ENCODE data around the gene LAMB2. TPM values are rescaled to one million over a fixed set of nuclear protein-coding genes. Genes with fewer than 3 reads are reported as not detected.

LAMB2 gene
- total RNA-seq, 2 donors from 2014 or later = 83.6 to 97.8 TPM

GRCh38 chr3:49124203-49124602 lies 8.6 kb downstream of the LAMB2 start:
- H3K36me3 ChIP-seq (ENCODE audit: control insufficient read depth, insufficient read depth, low read length) = peaks cover 35% of the 10 kb centered on the region
- peaks cover 4% of the 10 kb centered on the region for H3K4me1 Mint-ChIP-seq
- no peak for TF ChIP-seq CTCF (conservative IDR thresholded peaks at IDR 0.05)
- peaks cover 4% of the 10 kb centered on the region for H3K4me1 ChIP-seq (ENCODE audit: control insufficient read depth, insufficient read depth, low read length)
- WGBS, 2 experiments (ENCODE audit: insufficient coverage in 1 of 2, insufficient read length in 1 of 2) = 90 to 100% methylated on average over 7 of the region's 7 CpGs
- H3K27ac ChIP-seq (ENCODE audit: low read depth, low read length) = no peak overlapping the region
- no peak overlapping the region for H3K9ac ChIP-seq (ENCODE audit: extremely low read depth, low read length, poor library complexity, severe bottlenecking)
- H3K4me3 ChIP-seq (ENCODE audit: low read length) = no peak overlapping the region
- no peaks in the 10 kb centered on the region for H3K9me3 Mint-ChIP-seq
- H3K27me3 Mint-ChIP-seq (ENCODE audit: insufficient read depth) = no peaks in the 10 kb centered on the region
- no peak for DNase-seq
- H3K27ac Mint-ChIP-seq = no peak overlapping the region
- H3K4me3 Mint-ChIP-seq = no peak overlapping the region
- H3K27me3 ChIP-seq (ENCODE audit: control insufficient read depth, insufficient read depth, low read length, poor library complexity, severe bottlenecking) = no peaks in the 10 kb centered on the region
- H3K9me3 ChIP-seq (ENCODE audit: control insufficient read depth, low read length) = no peaks in the 10 kb centered on the region
- peaks cover 17% of the 10 kb centered on the region for H3K36me3 Mint-ChIP-seq (ENCODE audit: low read depth)

- WGBS, 2 experiments (ENCODE audit: insufficient coverage in 1 of 2, insufficient read length in 1 of 2) = 94 to 97% methylated on average over 14 to 17 of the region's 17 CpGs
Observed at GRCh38 chr3:49123687-49124086, 9.2 kb downstream of the LAMB2 start.

GRCh38 chr3:49122886-49123545 lies 9.8 kb downstream of the LAMB2 start:
- Histone ChIP-seq H3K27ac (ENCODE audit: low read depth, low read length) (no peak overlapping the region), H3K4me1 (ENCODE audit: control insufficient read depth, insufficient read depth, low read length) (peaks cover 4% of the 10 kb centered on the region), H3K36me3 (ENCODE audit: control insufficient read depth, insufficient read depth, low read length) (peaks cover 41% of the 10 kb centered on the region), H3K27me3 (ENCODE audit: control insufficient read depth, insufficient read depth, low read length, poor library complexity, severe bottlenecking) (no peaks in the 10 kb centered on the region), H3K9ac (ENCODE audit: extremely low read depth, low read length, poor library complexity, severe bottlenecking) (no peak overlapping the region), H3K4me3 (ENCODE audit: low read length) (no peak overlapping the region), H3K9me3 (ENCODE audit: control insufficient read depth, low read length) (no peaks in the 10 kb centered on the region)
- Mint-ChIP-seq H3K4me3 (no peak overlapping the region), H3K4me1 (peaks cover 4% of the 10 kb centered on the region), H3K27me3 (ENCODE audit: insufficient read depth) (no peaks in the 10 kb centered on the region), H3K9me3 (no peaks in the 10 kb centered on the region), H3K27ac (no peak overlapping the region), H3K36me3 (ENCODE audit: low read depth) (peaks cover 23% of the 10 kb centered on the region)
- no peak for DNase-seq
- no peak for TF ChIP-seq CTCF (conservative IDR thresholded peaks at IDR 0.05)
- WGBS, 2 experiments (ENCODE audit: insufficient coverage in 1 of 2, insufficient read length in 1 of 2) = 91 to 93% methylated on average over 12 to 17 of the region's 17 CpGs

More at GRCh38 chr3:49123687-49124086, 9.2 kb downstream of the LAMB2 start:
- no peaks in the 10 kb centered on the region for H3K9me3 ChIP-seq (ENCODE audit: control insufficient read depth, low read length)
- H3K27ac Mint-ChIP-seq = no peak overlapping the region
- no peaks in the 10 kb centered on the region for H3K9me3 Mint-ChIP-seq
- H3K4me3 Mint-ChIP-seq = no peak overlapping the region
- DNase-seq = no peak
- H3K4me3 ChIP-seq (ENCODE audit: low read length) = no peak overlapping the region
- peaks cover 40% of the 10 kb centered on the region for H3K36me3 ChIP-seq (ENCODE audit: control insufficient read depth, insufficient read depth, low read length)
- peaks cover 4% of the 10 kb centered on the region for H3K4me1 ChIP-seq (ENCODE audit: control insufficient read depth, insufficient read depth, low read length)
- no peak for TF ChIP-seq CTCF (conservative IDR thresholded peaks at IDR 0.05)
- no peaks in the 10 kb centered on the region for H3K27me3 Mint-ChIP-seq (ENCODE audit: insufficient read depth)
- H3K4me1 Mint-ChIP-seq = peaks cover 4% of the 10 kb centered on the region
- no peaks in the 10 kb centered on the region for H3K27me3 ChIP-seq (ENCODE audit: control insufficient read depth, insufficient read depth, low read length, poor library complexity, severe bottlenecking)
- no peak overlapping the region for H3K27ac ChIP-seq (ENCODE audit: low read depth, low read length)
- no peak overlapping the region for H3K9ac ChIP-seq (ENCODE audit: extremely low read depth, low read length, poor library complexity, severe bottlenecking)
- H3K36me3 Mint-ChIP-seq (ENCODE audit: low read depth) = peaks cover 22% of the 10 kb centered on the region

Data from endodermal cell (in vitro differentiated cells).